MM.1S (cell line): Measurements from ENCODE around the gene AP5M1.

Experiments used
- DNase-seq: peaks from one replicate; pipeline ENCODE4 v3.0.0-alpha.2; 2015
- H2AFZ ChIP-seq: fragments of 300-600 bp; sonication (generic); 2 replicates; pipeline ENCODE4 v1.6.0; 2016; ENCODE audit warnings: antibody characterized with exemption, low read length
- H3F3A ChIP-seq: fragments of 300-600 bp; sonication (generic); 2 replicates; pipeline ENCODE4 v1.6.1; 2016; ENCODE audit warnings: mild to moderate bottlenecking, antibody characterized with exemption, low read length, moderate library complexity, mixed read lengths; ENCODE audit not compliant: insufficient read depth
- H3K27ac ChIP-seq: fragments of 300-600 bp; sonication (generic); 2 replicates; pipeline ENCODE4 v1.5.1; 2016; ENCODE audit warnings: mild to moderate bottlenecking, low read length
- H3K27me3 ChIP-seq: fragments of 300-600 bp; sonication (generic); replicated peaks from 2 replicates; pipeline ENCODE4 v1.6.0; 2016; ENCODE audit warnings: low read length; ENCODE audit not compliant: insufficient read depth
- H3K36me3 ChIP-seq: fragments of 300-600 bp; sonication (generic); replicated peaks from 2 replicates; pipeline ENCODE4 v1.6.1; 2016; ENCODE audit warnings: mild to moderate bottlenecking, low read length, mixed read lengths; ENCODE audit not compliant: insufficient read depth
- H3K4me1 ChIP-seq: fragments of 300-600 bp; sonication (generic); 2 replicates; pipeline ENCODE4 v1.6.1; 2016; ENCODE audit warnings: low read length, mixed read lengths
- H3K4me2 ChIP-seq: fragments of 300-600 bp; sonication (generic); 2 replicates; pipeline ENCODE4 v1.6.0; 2016; ENCODE audit warnings: low read depth, low read length
- H3K4me3 ChIP-seq: fragments of 300-600 bp; sonication (generic); 2 replicates; pipeline ENCODE4 v1.5.1; 2016; ENCODE audit warnings: low read length, mixed read lengths
- H3K79me2 ChIP-seq: fragments of 300-600 bp; sonication (generic); 2 replicates; pipeline ENCODE4 v1.6.1; 2016; ENCODE audit warnings: mixed run types, low read length, mixed read lengths
- H3K9ac ChIP-seq: fragments of 300-600 bp; sonication (generic); 2 replicates; pipeline ENCODE4 v1.6.1; 2016; ENCODE audit warnings: low read length, mixed read lengths
- H3K9me2 ChIP-seq: fragments of 300-600 bp; sonication (generic); replicated peaks from 2 replicates; pipeline ENCODE4 v1.6.1; 2016; ENCODE audit warnings: mild to moderate bottlenecking, low read length, mixed read lengths; ENCODE audit not compliant: insufficient read depth
- H3K9me3 ChIP-seq: fragments of 300-600 bp; sonication (generic); replicated peaks from 2 replicates; pipeline ENCODE4 v1.6.1; 2016; ENCODE audit warnings: mild to moderate bottlenecking, low read length, mixed read lengths; ENCODE audit not compliant: insufficient read depth
- H4K20me1 ChIP-seq: fragments of 300-600 bp; sonication (generic); 2 replicates; pipeline ENCODE4 v1.6.1; 2016; ENCODE audit warnings: mild to moderate bottlenecking, low read length, moderate library complexity, mixed read lengths; ENCODE audit not compliant: insufficient read depth
- CTCF ChIP-seq: fragments of 300-600 bp; sonication (generic); IDR thresholded peaks from 2 replicates; pipeline ENCODE4 v1.5.1; 2016; ENCODE audit warnings: antibody characterized with exemption, low read length, mixed read lengths
- EZH2 ChIP-seq: fragments of 300-600 bp; sonication (generic); optimal IDR thresholded peaks from 2 replicates; pipeline ENCODE3; 2017; ENCODE audit warnings: low read depth, mild to moderate bottlenecking, antibody characterized with exemption, low read length, mixed read lengths
- EZH2phosphoT487 ChIP-seq: fragments of 300-600 bp; sonication (generic); IDR thresholded peaks from 2 replicates; pipeline ENCODE4 v1.6.1; 2018; ENCODE audit warnings: antibody characterized with exemption, low read length

AP5M1 gene

DNA sequence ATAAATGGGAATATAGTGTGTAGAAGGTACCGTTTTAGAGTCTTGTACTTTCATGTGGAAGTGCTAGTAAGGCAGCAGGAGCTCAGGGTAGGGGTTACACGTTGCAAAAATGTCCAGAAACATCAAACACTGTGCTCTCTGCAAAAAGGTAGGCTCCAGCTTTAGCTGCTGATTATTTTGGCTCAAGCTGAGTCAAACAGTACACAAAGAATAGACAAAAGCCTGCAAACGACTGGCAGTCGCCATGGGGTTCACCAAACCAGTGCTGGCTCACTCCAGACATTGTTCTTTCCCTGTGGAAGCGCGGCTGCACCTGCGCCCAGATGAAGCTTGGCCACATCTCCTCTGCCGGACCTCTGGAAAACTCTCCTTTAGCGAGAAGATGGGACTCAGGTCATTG is 76.3 kb downstream of the AP5M1 start:
- Histone ChIP-seq H3K36me3 (no peaks in the 10 kb centered on the region), H3K79me2 (no peaks in the 10 kb centered on the region), H3K9me2 (no peaks in the 10 kb centered on the region), H4K20me1 (no peaks in the 10 kb centered on the region), H3K9ac (no peak overlapping the region), H3K27me3 (no peaks in the 10 kb centered on the region), H3K4me3 (no peak overlapping the region), H3K4me2 (no peak overlapping the region), H3K27ac (no peak overlapping the region), H2AFZ (no peak overlapping the region), H3K9me3 (no peaks in the 10 kb centered on the region), H3F3A (no peaks in the 10 kb centered on the region), H3K4me1 (no peaks in the 10 kb centered on the region)
- no peak for DNase-seq
- TF ChIP-seq EZH2 (no peak), CTCF (no peak), EZH2phosphoT487 (no peak)

- Histone ChIP-seq H3K36me3 (no peaks in the 10 kb centered on the region), H3K27me3 (no peaks in the 10 kb centered on the region), H3F3A (no peaks in the 10 kb centered on the region), H3K79me2 (no peaks in the 10 kb centered on the region), H3K9ac (no peak overlapping the region), H4K20me1 (no peaks in the 10 kb centered on the region), H3K4me3 (no peak overlapping the region), H3K27ac (no peak overlapping the region), H2AFZ (no peak overlapping the region), H3K9me3 (no peaks in the 10 kb centered on the region), H3K4me2 (no peak overlapping the region), H3K4me1 (no peaks in the 10 kb centered on the region), H3K9me2 (no peaks in the 10 kb centered on the region)
- no peak for TF ChIP-seq EZH2phosphoT487
- no peak for TF ChIP-seq CTCF
- TF ChIP-seq EZH2, result no peak
- no peak for DNase-seq
These were observed 78.0 kb downstream of the AP5M1 start for GRCh38 chr14:57346741-57347140.
